ENCODE measurements around the gene NCOA1.

The NCOA1 gene

DNA sequence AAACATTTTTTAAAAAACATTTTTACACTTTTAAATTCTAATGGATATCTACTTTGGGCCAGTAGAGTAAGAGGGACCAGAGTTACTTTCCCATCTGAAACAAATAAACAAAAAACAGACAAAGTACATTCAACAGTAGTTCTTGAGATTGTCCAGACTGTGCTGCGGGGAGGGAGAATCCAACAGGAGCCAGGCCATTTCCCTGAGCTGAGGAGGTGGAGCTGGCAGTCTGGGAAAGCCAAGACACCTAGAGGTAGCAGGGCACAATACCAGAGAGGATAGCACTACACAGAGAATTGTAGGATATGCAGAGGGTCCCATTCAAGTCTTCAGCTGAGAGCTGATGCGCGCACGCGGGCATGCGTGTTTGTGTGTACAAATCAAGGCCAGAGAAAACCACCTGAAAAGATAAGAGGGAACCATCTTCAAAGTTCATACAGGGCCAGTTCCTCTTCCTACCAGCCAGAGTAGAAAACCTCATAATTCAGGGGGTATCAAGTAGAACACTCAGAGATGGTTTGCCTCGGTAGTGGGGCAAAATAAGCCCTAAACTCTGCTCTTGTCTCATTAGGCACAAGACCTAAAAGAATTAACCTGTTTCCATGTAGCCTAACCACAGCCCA lies 258.1 kb downstream of the NCOA1 start:
- ATAC-seq, result no peak

DNA sequence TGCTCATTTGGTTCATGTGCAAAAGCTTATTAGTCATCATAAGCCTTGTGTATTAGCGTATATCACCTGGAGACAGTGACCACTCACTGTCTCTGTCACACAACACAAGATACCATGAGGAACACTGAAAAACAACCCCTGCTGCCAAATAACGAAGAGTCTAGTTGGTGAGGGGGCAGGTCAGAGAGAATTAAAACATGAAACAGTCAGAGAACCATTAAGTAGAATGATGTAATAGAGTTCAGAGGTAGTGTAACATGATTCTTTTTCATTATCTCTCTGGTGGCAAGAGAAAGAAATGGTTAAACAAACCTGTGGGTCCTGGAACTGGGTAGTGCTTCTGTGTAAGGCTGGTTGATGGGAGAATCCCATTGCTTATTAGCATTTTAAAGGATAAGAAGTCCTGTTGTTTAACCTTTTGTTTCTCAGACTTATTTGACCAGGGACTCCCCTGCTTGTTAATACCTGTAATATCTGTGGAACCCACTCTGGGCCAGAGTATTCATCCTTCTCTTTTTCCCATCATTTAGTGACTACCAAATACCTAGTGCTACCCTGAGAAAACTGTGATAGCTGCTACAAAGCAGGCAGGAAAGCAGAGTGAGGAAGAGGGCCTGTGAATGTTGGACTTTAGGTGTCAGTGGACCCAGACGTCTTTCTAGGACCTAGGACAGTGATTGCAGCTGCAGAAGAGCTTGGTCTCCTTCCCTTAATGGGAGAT lies 264.1 kb downstream of the NCOA1 start:
- peak; percentile 32 to 45 for ATAC-seq

DNA sequence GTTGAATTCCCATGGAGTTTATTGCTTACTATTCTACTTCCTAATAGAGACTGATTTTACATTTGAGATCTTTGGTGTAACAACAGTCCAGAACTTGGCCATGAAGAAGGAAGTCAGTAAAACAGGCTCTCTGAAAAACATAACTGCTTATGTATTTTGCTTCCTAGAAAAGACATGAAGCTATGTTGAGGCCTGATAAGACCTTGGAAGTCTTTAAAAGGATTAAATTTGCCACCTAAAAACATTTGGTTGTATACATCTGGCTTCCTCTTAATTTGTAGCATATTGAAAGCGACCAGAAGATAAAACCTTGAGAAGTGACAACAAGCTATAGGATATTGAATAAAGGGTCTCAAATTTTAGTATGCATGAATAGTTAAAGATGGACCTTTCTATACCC lies 265.7 kb downstream of the NCOA1 start:
- no peak for ATAC-seq

DNA sequence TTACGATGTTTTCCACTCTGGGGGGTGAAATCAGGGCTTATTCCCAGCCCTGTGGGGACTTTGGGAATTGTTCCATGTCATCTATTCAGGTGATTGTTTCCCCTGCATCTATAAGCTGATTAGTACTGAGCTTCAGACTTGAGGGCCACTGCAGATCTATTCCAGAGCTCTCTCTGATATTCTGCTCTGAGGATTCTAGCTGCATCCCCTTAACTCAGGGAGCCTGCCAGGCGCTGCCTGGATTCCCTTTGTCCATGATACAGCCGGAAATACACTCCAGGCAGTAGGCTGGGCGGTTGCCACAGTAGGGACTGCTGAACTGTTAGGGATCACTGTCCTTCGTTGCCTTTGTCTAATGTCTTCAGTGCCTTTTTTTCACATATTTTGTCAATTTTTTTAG lies 270.8 kb downstream of the NCOA1 start:
- no peak for ATAC-seq

DNA sequence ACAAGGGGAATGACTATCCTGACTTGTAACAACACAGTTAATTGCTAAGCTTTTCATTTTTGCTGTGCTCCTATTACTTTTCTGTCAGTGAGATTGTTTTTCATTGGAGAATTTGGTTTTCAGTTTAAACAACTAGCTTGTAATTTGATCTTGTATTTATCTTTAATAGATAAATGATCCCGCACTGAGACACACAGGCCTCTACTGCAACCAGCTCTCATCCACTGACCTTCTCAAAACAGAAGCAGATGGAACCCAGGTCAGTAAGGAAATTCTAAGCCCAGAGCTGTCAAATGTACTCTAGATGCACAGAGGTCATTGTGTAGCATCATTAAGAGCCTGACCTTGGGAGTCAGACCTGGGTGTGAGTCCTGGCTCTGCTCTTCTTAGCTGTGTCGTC lies 271.5 kb downstream of the NCOA1 start:
- no peak for ATAC-seq

DNA sequence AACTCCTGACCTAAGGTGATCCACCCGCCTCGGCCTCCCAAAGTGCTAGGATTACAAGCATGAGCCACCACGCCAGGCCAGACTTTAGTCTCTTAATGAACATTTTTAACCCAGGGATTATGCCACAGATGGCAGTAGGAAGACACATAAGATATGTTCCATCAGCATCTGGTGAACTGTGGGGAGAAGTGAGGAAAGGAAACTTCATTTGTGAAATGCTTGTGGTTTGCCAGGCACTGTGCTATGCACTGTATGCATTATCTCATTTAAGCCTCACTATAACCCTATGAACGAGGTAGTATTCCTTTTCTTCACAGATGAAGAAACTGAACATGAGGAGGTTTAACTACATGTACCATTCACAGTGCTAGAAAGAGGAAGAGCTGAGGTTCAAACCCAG lies 272.8 kb downstream of the NCOA1 start:
- no peak for ATAC-seq

DNA sequence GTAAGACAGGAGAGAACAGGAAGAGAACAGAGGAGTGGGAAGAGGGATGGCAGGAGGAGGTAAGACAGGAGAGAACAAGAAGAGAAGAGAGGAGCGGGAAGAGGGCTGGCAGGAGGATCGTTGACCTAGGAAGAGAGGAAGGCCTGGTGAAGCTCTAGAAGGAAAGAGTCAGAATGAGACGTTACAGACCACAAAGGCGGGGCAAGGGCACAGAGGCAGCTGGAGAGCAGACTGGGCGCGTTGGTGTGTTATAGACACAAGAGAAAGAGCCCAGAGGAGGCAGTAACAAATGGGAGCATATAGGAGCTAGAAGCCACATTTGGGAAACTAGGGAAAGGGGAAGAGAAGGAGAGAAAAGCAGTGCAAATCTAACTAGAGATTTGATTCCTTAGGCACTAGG lies 275.6 kb downstream of the NCOA1 start:
- ATAC-seq, result peak in 1 of 2 donors; percentile 51

DNA sequence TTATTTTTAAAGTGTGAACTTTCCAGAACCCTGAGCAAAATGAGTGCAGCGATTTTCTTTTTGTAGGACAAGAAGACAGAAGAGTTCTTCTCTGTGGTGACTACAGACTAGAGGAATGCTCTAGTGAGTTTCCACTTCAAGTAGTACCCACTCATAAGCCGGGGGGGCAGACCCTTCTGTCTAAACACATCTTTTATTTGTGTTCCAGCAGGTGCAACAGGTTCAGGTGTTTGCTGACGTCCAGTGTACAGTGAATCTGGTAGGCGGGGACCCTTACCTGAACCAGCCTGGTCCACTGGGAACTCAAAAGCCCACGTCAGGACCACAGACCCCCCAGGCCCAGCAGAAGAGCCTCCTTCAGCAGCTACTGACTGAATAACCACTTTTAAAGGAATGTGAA lies 277.0 kb downstream of the NCOA1 start:
- no peak for ATAC-seq

DNA sequence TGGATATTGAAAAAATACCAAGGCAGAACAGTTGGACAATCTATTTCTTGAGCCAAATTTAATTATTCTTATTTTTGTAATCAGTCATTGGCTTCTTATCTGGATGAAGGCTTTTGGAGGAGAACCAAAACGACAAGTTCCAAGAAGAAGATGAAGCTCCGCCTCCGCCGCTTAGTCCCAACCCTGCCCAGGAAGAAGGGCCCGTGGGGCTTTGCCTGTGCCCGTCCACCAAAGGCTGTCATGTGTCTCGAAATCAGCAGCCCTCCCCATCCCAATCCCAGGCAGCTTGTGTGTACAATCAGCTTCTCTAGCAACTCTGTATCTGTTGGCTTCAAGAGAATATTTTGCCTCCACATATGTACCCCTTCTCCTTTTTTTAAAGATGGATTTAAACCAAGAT lies 277.5 kb downstream of the NCOA1 start:
- ATAC-seq, result no peak

DNA sequence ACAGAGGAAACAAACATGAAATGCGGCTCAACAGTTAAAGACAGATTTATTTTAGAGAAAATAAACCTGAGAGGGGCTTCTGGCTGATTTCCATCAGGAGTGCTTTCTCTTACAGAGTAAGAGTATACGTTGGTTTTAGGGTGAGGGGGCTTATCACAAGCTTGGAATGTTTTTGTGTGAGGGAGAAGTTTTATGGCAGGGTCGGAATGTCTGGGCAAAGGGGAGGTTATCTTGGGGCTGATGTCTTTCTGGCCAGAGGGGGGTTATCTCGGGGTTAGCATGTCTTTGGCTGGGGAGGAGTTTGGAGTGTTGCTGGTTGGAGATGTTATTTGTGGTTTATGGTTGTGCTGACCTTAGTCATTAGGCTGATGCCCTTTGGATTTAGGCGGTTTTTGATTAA lies 280.0 kb downstream of the NCOA1 start:
- ATAC-seq, result no peak

DNA sequence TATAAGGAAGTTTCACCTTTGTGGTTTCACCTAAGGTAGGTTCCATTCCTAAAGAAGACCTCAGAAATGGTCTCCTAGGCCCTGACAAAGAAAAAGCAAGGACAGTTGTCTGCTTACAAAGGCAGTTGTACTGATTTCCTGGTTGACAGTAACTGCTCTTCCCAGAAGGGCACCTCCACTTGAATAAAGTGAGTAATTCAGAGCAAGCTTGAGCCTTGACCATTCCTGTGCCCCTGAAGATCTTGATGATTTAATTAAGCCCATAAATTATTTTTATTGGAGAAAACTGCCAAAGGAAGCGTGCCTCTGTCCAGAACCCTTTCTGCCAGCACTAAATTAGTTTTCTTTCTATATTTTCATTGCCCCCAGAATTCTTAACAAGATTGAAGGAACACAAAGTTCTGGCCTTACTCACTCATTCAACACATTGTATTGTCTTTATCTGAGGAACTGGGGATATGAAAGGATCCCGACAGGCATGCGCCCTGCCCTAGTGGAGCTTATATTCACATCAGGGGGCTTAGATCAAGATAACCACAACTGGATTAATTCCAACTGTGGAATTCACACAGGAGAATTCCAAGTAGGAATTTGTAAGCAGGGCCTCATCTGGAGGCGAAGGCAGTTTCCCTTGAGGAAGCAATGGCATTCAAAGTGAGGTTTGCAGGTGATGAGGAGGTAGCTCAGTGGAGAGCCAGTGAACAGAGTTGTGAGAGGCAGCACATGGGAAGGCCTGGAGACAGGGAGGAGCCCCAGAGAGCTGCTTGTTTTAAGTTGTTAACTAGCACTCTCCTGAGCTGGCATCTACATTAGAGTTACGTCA lies 280.9 kb downstream of the NCOA1 start:
- no peak for ATAC-seq

DNA sequence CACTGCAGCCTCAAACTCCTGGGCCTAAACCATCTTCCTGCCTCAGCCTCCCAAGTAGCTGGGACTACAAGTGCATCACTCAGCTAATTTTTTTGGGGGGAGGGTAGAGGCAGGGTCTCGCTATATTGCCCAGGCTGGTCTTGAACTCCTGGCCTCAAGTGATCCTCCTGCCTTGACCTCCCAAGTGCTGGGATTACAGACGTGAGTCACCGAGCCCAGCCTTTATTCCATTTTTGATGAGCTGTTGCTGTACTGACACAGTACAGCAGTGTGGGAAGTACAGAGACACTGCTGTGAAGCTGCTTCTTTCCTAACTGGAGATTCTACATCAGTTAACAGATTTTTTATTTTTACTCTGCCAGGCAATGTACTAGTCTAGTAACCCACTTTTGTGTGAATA lies 283.3 kb downstream of the NCOA1 start:
- no peak for ATAC-seq

DNA sequence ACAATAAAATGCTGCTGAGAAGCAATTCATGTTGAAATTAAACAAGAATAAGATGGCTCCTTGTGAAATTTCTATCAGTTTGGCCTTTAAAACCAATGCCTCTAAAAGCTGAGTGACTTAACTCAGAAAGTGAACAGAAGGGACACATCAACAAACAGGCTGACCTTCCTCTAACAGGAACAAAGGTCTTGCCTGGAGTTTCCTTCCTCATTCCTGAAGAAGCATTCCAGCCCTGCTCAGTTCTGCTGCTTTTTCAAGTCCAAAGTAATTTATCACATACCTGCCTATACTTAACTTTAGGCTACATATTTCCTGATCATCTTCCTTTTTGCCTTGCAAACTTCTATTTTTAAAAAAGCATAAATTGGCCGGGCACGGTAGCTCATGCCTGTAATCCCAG lies 288.1 kb downstream of the NCOA1 start:
- no peak for ATAC-seq

DNA sequence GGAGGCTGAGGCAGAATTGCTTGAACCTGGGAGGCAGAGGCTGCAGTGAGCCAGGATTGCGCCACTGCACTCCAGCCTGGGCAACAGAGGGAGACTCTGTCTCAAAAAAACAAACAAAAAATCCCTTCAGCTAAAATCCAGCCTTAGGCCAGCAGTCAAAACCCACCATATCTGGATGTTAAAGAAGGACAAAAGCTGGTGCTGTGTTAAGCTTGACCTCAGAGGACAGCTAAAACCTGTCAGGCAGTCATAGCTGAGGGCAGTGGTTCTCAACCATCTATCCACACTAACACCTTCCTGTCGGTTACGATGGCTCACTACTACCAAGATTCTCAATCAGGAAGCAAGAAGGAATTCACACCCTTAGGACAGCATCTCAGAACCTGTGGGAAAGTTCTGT lies 292.6 kb downstream of the NCOA1 start:
- ATAC-seq, result no peak

DNA sequence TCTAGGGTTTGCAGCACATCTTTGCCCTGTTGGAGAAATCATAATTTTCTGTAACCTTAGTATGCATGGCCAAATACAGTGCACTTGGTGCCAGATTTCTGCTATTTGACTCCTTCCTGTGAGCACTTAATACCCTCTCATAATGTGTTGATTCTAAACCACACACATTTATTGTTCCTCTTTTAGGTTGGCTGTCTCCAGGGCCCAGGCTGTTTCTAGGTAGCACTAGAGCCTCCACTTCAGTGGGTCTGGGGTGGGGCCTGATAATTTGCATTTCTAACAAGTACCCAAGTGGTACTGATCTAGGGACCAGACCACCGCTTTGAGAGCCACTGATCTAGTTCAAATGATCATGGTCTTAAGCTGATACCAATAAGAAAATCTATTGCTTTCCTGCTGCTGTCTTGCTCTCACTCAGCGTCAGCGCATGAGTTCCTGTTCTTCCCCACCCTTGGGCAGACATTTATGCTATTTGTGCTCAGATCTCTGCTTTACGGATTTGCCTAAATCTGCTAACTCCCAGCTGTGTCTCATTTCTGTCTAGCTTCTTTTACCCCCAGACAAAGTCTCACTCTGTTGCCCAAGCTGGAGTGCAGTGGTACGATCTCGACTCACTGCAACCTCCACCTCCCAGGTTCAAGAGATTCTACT lies 294.7 kb downstream of the NCOA1 start:
- peak; percentile 41 to 59 for ATAC-seq

DNA sequence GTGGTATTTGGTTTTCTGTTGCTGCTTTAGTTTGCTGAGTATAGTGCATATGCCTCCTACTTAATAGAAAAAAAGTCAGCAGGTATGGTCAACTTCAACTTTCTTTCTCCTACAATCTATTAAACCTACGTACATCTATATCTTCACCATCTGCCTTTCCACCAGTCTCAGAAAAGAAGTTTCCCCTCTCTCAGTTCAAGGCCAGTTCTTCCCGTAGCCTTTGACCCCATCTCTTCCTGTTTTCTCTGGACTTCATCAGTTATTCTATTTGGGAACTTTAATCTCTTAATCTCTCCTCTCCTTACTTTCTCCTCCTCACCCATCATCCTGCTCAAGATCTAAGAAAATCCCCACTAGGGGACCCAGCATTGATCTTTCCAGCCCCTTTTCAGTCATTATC lies 296.5 kb downstream of the NCOA1 start:
- no peak for ATAC-seq

DNA sequence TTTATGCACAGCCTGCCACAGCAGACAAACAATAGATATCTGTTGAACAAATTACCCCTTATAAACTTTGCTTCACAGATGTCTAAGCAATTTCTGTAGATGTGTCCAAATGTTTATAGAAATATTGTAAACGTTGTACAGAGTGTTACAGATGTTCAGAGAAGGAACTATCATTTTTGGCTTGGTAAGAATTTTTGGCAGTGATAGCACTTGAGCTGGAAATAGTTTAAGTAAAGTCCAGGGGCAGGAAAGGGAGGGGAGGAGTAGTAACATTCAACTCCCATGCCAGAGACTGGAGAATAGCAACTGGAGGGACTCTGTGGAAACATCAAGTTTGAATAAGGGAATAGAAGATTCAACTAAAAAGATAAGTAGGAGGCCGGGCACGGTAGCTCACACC lies 297.8 kb downstream of the NCOA1 start:
- ATAC-seq, result no peak

DNA sequence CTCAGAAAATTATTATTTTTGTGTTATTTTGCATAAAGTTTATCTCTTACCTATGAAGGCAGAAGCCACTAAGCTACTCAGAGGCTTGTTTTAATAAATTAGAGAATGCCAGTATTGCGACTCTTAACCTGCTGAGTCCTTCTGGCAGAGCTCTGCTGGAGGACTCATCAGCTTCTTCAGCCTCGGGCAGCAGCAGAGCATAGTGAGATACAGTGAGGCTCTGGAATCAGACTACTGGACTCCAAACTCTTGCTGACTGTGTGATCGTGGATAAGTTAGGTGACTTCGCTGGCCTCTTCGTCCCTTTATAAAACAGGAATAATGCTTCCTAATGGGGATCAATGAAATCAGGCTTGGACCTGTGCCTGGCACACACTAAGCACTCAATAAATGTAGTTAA lies 300.4 kb downstream of the NCOA1 start:
- no peak for ATAC-seq

DNA sequence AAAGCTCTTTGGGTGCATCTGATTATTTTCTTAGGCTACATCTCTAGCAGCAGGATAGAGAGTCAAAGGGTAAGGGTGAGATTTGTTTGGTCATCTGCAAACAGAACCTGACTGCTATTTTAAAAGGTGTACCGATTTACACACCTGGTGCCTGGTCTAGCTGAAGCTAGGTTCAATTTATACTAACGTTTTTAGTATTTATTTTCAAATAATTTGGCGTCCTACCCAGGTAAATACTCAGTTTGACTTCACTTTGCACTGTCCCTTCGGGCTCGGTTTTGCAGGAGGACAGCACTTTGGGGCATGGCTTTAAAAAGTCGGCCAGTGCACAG lies 301.5 kb downstream of the NCOA1 start:
- ATAC-seq, result no peak

DNA sequence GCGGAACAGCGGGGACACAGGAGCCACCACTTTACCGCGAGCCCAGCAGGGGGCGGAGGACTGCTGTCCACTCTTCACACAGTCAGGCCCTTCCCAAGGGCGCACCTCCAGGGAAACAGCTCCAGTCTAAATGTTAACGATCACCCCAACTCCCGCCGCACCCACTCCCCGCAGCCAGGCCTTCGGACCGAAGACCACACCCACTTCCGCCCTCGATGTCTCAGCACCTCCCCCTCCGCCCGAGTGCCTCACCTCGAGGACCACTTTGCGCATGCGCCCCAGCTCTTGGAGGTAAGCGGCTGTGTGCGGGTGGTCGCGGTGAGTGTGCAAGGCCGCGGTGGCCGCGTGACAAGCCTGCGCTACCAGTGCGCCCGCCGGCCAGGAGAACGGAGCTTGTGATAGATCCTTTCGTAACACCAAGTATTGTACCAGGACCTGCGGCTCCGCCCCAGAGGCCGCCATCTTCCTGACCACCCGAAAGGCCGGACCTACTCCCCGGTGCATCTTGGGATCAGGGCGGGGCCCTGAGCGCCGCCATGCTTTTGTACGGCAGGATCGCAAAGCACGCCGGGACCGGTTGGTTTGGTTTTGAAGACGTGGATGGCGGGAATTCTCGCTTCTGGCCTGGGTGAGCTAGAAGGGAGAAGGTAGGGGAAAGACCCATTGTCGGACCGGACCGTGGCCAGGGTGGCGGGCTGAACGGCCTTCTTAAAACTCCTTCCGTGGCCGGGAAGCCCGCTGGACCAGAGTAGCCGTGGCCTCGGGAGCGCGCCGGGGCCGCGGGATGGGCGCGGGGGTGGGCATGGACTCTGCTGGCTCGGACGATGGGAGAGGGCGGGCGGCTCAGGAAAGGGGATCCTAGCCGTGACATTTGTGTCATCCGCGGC lies 302.1 kb downstream of the NCOA1 start, which contains the start of the genes CENPO and PTRHD1:
CENPO (plus strand) TSS at position 552 of the 887 bp plus-strand sequence. CDS start 495 bp downstream, outside the sequence.
PTRHD1 (minus strand) TSS at position 518 of the 887 bp plus-strand sequence; CDS start at position 504, 14 bp downstream.
- ATAC-seq, result peak; percentile 98 to 99

DNA sequence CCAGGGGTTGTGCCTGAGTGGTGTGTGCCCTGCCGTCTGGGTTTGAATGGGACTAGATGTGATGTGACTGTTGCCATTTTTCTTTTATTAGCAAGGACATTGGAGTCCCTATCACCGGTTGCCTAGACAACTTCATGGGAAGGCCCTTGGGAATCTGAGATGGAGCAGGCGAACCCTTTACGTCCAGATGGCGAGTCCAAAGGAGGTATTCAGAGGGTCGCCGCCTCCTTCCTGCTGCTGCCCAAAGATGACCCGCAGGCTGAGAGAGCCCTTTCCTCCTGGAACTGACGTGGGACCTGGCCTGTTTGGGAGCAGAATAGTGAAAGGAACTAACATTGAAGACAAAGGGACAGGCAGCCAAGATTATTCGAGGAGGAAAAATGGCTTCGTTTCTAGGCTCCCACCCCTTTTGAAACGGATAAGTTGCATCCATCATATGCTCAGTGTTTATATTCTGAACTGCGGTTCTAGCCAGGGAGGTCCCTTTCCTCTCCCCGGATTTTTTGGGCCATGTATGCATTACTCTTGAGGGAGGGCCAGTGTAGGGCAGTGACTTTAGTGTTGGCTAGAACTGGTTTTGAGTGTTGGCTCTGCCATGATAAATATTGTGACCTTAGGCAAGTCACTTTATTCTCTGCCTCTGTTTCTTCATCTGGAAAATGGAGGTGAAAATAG lies 302.8 kb downstream of the NCOA1 start:
- no peak for ATAC-seq

DNA sequence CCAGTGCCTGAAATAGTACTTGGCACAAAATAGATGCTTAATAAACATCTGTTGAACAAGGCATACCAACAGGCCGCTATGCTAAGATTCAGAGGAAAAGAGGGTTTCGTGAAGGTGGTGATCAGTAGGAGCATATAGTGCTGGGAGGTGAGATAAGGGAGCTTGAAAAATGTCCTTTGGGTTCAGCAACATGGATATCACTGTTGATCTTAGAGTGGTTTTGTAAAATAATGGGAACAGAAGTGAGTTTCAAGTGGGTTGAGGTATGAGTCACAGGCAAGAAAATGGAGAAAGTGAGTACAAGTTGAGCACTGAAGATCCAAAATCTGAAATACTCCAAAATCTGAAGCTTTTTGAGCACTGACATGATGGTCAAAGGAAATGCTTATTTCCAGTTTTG lies 306.6 kb downstream of the NCOA1 start:
- no peak for ATAC-seq
